Neural progenitor cell (in vitro differentiated cells): Measurements from ENCODE around the gene EYA4. TPM values are rescaled to one million over a fixed set of nuclear protein-coding genes. Genes with fewer than 3 reads are reported as not detected.
"Not testable (repeated sequence)": the region's sequence is repeated elsewhere in the genome, so short reads cannot be mapped to it uniquely, and the experiment has no call there.

Source experiments
- DNase-seq: peaks from one replicate; pipeline ENCODE4 v3.0.0-alpha.2; 2016; ENCODE audit warnings: low spot score
- H2AFZ ChIP-seq: fragments of 200-600 bp; sonication (generic); replicated peaks from 2 replicates; pipeline ENCODE4 v1.6.1; 2016; ENCODE audit warnings: antibody characterized with exemption
- H3F3A ChIP-seq: fragments of 200-600 bp; sonication (generic); 2 replicates; pipeline ENCODE4 v1.6.1; 2016; ENCODE audit warnings: antibody characterized with exemption, low read depth
- H3K27ac ChIP-seq: fragments of 200-600 bp; sonication (generic); 2 replicates; pipeline ENCODE4 v1.5.1; 2016; ENCODE audit warnings: mild to moderate bottlenecking
- H3K27me3 ChIP-seq: fragments of 200-600 bp; sonication (generic); 2 replicates; pipeline ENCODE4 v1.6.1; 2016; ENCODE audit warnings: mild to moderate bottlenecking, moderate library complexity
- H3K36me3 ChIP-seq: fragments of 200-600 bp; sonication (generic); 2 replicates; pipeline ENCODE4 v1.5.1; 2016
- H3K4me1 ChIP-seq: fragments of 200-600 bp; sonication (generic); 2 replicates; pipeline ENCODE4 v1.6.1; 2016; ENCODE audit warnings: mixed run types
- H3K4me2 ChIP-seq: fragments of 200-600 bp; sonication (generic); 2 replicates; pipeline ENCODE4 v1.6.1; 2016
- H3K4me3 ChIP-seq: fragments of 200-600 bp; sonication (generic); 2 replicates; pipeline ENCODE4 v1.5.1; 2016
- H3K79me2 ChIP-seq: fragments of 200-600 bp; sonication (generic); 2 replicates; pipeline ENCODE4 v1.6.1; 2016; ENCODE audit warnings: low read depth
- H3K9ac ChIP-seq: fragments of 200-600 bp; sonication (generic); 2 replicates; pipeline ENCODE4 v1.6.1; 2016
- H3K9me3 ChIP-seq: fragments of 200-600 bp; sonication (generic); 2 replicates; pipeline ENCODE4 v1.5.1; 2016; ENCODE audit warnings: low read depth
- H4K20me1 ChIP-seq: fragments of 200-600 bp; sonication (generic); 2 replicates; pipeline ENCODE4 v1.6.1; 2016; ENCODE audit warnings: low read depth
- H3K27ac Mint-ChIP-seq: 3 replicates; pipeline ENCODE4 v1.8.0; 2021; ENCODE audit warnings: mixed read lengths
- H3K27me3 Mint-ChIP-seq: 2 replicates; pipeline ENCODE4 v1.8.0; 2022; ENCODE audit warnings: low read depth, mild to moderate bottlenecking, inconsistent platforms, moderate library complexity, mixed read lengths; ENCODE audit not compliant: insufficient read depth
- H3K36me3 Mint-ChIP-seq: 3 replicates; pipeline ENCODE4 v1.8.0; 2021; ENCODE audit warnings: mixed read lengths
- H3K4me1 Mint-ChIP-seq: 3 replicates; pipeline ENCODE4 v1.8.0; 2021; ENCODE audit warnings: mixed read lengths
- H3K4me3 Mint-ChIP-seq: 3 replicates; pipeline ENCODE4 v1.8.0; 2021; ENCODE audit warnings: mild to moderate bottlenecking, moderate library complexity, mixed read lengths
- H3K9me3 Mint-ChIP-seq: 3 replicates; pipeline ENCODE4 v1.8.0; 2020; ENCODE audit warnings: mixed read lengths
- CTCF ChIP-seq: fragments of 200-600 bp; sonication (generic); IDR thresholded peaks from 2 replicates; pipeline ENCODE4 v1.5.1; 2017; ENCODE audit warnings: antibody characterized with exemption, mild to moderate bottlenecking
- EZH2 ChIP-seq: fragments of 200-600 bp; sonication (generic); IDR thresholded peaks from 2 replicates; pipeline ENCODE4 v1.6.1; 2017; ENCODE audit warnings: antibody characterized with exemption, mild to moderate bottlenecking, moderate library complexity
- EZH2phosphoT487 ChIP-seq: fragments of 200-600 bp; sonication (generic); IDR thresholded peaks from 2 replicates; pipeline ENCODE4 v1.6.1; 2017; ENCODE audit warnings: antibody characterized with exemption
- total RNA-seq: library from RNA; depleted of rRNA; stranded (reverse); fragments of >200 nt; gene quantifications from 2 replicates; pipeline ENCODE4 v1.2.3, GENCODE V29; 2015; ENCODE audit warnings: low replicate concordance

The EYA4 gene
- total RNA-seq, 1 donor from 2014 or later: 2.4 TPM

GRCh38 chr6:133394630-133395029, 153.5 kb downstream of the EYA4 start:
- no peaks in the 10 kb centered on the region for H3K36me3 Mint-ChIP-seq
- peaks cover 16% of the 10 kb centered on the region for H3K4me1 ChIP-seq

GRCh38 chr6:133396233-133396983, 155.3 kb downstream of the EYA4 start:
- Histone ChIP-seq H3K4me2 (no peak overlapping the region), H4K20me1 (no peaks in the 10 kb centered on the region), H3K4me3 (no peak overlapping the region), H2AFZ (no peak overlapping the region), H3F3A (no peaks in the 10 kb centered on the region), H3K27me3 (no peaks in the 10 kb centered on the region), H3K36me3 (no peaks in the 10 kb centered on the region), H3K79me2 (no peaks in the 10 kb centered on the region), H3K9me3 (no peaks in the 10 kb centered on the region), H3K9ac (no peak overlapping the region), H3K27ac (no peak overlapping the region), H3K4me1 (peaks cover 14% of the 10 kb centered on the region)
- no peak overlapping the region for H3K4me3 Mint-ChIP-seq
- no peak for DNase-seq
- H3K27ac Mint-ChIP-seq: no peak overlapping the region
- H3K9me3 Mint-ChIP-seq: no peaks in the 10 kb centered on the region
- H3K36me3 Mint-ChIP-seq: no peaks in the 10 kb centered on the region
- peaks cover 2% of the 10 kb centered on the region for H3K27me3 Mint-ChIP-seq
- TF ChIP-seq EZH2 (no peak), CTCF (no peak), EZH2phosphoT487 (no peak)
- peaks cover 24% of the 10 kb centered on the region for H3K4me1 Mint-ChIP-seq

More at GRCh38 chr6:133394630-133395029, 153.5 kb downstream of the EYA4 start:
- Histone ChIP-seq H3K27me3 (no peaks in the 10 kb centered on the region), H3F3A (no peaks in the 10 kb centered on the region), H3K36me3 (no peaks in the 10 kb centered on the region), H3K9ac (no peak overlapping the region), H3K4me3 (no peak overlapping the region), H3K9me3 (no peaks in the 10 kb centered on the region), H4K20me1 (no peaks in the 10 kb centered on the region), H3K27ac (no peak overlapping the region), H2AFZ (no peak overlapping the region), H3K79me2 (no peaks in the 10 kb centered on the region), H3K4me2 (no peak overlapping the region)
- DNase-seq: no peak
- Mint-ChIP-seq H3K4me1 (peaks cover 31% of the 10 kb centered on the region), H3K9me3 (no peaks in the 10 kb centered on the region), H3K4me3 (no peak overlapping the region), H3K27me3 (peaks cover 2% of the 10 kb centered on the region), H3K27ac (no peak overlapping the region)
- TF ChIP-seq EZH2phosphoT487 (no peak), CTCF (no peak), EZH2 (no peak)

GRCh38 chr6:133396984-133397348, 155.8 kb downstream of the EYA4 start:
- H3K4me1 ChIP-seq: peaks cover 13% of the 10 kb centered on the region
- H3K9me3 ChIP-seq: no peaks in the 10 kb centered on the region
- DNase-seq: no peak
- H4K20me1 ChIP-seq: no peaks in the 10 kb centered on the region
- Mint-ChIP-seq H3K36me3 (no peaks in the 10 kb centered on the region), H3K27me3 (peaks cover 2% of the 10 kb centered on the region), H3K4me3 (no peak overlapping the region), H3K4me1 (peaks cover 19% of the 10 kb centered on the region), H3K27ac (no peak overlapping the region), H3K9me3 (no peaks in the 10 kb centered on the region)
- H3K27ac ChIP-seq: no peak overlapping the region
- H3F3A ChIP-seq: no peaks in the 10 kb centered on the region
- H3K36me3 ChIP-seq: no peaks in the 10 kb centered on the region
- H3K27me3 ChIP-seq: no peaks in the 10 kb centered on the region
- H3K9ac ChIP-seq: no peak overlapping the region
- no peaks in the 10 kb centered on the region for H3K79me2 ChIP-seq
- no peak overlapping the region for H2AFZ ChIP-seq
- TF ChIP-seq EZH2phosphoT487 (no peak), CTCF (no peak), EZH2 (no peak)
- no peak overlapping the region for H3K4me2 ChIP-seq
- H3K4me3 ChIP-seq: no peak overlapping the region

- H3K9me3 ChIP-seq, H3K27me3 Mint-ChIP-seq, H3K9ac ChIP-seq, H3K36me3 Mint-ChIP-seq, H3K36me3 ChIP-seq, H3K79me2 ChIP-seq, DNase-seq, H3K4me3 Mint-ChIP-seq, H3K9me3 Mint-ChIP-seq, H3K27me3 ChIP-seq, H3K4me2 ChIP-seq, H3K27ac Mint-ChIP-seq, H3K4me1 ChIP-seq, H3K4me3 ChIP-seq, H3K27ac ChIP-seq, H4K20me1 ChIP-seq, H3F3A ChIP-seq: not testable (repeated sequence)
- H3K4me1 Mint-ChIP-seq: peaks cover 15% of the 10 kb centered on the region
- H2AFZ ChIP-seq: peak overlapping the region; percentile 53
These were observed 156.4 kb downstream of the EYA4 start for GRCh38 chr6:133397601-133398000.
